A172 (cell line): ENCODE results near the gene OTUB1. TPM values are rescaled to one million over a fixed set of nuclear protein-coding genes. Genes with fewer than 3 reads are reported as not detected.
"Not testable (repeated sequence)": the region's sequence is repeated elsewhere in the genome, so short reads cannot be mapped to it uniquely, and the experiment has no call there.

ENCODE experiments used
- DNase-seq: peaks from one replicate; pipeline ENCODE4 v3.0.0-alpha.2; 2015; ENCODE audit warnings: low spot score
- total RNA-seq: library from RNA; depleted of rRNA; stranded (reverse); fragments of >200 nt; shearing (Covaris generic); gene quantifications from 2 replicates; pipeline ENCODE4 v1.2.3, GENCODE V29; 2014; rRNA removed

Gene OTUB1
- total RNA-seq, 1 experiment from 2014 or later = 31.5 TPM

DNA sequence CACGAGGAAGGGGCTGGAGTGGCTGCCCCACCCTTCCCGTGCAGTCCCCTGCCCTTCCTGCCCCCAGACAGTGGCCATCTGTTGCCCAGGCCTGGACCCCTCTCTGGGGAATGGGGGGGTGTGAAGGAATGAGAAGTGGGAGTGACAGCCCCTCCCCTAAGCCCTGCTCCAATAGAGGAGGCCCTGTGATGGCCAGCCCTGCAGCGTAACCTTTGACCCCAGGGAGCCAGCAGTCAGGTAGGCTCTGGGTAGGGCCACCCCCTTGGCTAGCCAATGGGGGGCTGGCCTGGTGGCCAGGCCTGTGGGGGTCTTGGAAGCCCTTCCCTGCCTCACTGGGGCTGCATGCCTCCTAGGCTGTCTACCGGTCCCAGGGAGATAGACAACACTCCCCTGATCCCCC is 56.1 kb downstream of the OTUB1 start:
- no peak for DNase-seq

DNA sequence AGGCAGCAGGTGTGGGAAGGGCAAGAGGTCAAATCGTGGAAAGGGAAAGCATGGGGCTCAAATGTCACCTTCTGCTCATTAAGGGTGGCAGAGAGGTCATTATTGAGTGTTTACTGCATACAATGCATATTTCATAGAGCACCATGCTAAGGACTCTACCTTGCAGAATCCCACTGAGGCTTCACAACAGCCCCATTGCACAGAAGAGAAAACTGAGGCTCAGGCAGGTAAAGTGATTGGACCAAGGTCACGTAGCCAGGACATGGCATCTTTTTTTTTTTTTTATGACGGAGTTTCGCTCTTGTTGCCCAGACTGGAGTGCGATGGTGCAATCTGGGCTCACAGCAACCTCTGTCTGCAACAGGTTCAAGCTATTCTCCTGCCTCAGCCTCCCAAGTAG is 57.3 kb downstream of the OTUB1 start:
- no peak for DNase-seq

DNA sequence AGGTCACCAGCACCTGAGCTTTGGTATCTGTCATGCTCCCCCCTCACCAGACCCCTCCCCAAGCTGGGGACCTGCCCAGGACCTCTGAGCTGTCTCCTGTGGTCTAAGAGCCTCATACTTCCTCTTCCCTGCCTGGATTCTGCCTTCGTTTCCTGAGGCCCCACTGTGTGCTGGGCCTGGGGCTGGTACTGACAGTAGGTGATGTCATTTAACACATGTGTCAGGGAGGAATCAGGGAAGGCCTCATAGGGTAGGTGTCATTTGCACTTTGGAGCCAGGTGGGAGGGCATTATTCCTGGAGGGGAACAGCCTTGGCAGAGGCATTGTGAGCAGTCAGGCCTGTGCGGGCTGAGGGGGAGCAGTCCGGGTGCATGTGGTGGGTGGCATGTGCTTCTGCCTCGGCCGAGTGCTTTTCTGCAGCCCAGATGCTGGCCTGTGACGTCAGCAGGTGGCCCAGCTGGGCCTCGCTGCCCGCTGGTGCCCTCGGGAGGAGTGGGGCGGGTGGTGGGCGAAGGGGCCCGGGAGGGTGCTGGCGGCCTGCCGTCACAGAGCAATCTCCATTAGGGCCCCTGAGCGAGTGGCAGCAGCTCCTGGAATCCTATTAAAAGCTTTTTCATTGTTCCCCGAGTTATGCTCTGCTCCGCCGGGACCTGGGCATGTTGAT is 58.6 kb downstream of the OTUB1 start:
- DNase-seq = no peak

DNA sequence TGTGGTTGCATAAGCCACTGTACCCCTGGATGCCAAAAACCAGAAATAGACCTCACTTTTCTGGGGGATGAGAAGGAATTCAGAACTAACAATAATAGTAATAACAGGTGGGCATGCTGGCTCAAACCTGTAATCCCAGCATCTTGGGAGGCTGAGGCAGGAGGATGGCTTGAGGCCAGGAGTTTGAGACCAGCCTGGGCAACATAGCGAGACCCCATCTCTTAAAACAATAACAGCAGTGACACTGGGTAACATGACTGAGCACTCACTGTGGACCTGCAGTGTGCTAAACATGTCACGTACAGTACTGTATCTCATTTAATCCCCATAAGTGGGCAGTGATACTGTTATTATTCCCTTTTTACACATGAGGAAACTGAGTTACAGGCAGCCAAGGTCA is 59.5 kb downstream of the OTUB1 start:
- DNase-seq = no peak

DNA sequence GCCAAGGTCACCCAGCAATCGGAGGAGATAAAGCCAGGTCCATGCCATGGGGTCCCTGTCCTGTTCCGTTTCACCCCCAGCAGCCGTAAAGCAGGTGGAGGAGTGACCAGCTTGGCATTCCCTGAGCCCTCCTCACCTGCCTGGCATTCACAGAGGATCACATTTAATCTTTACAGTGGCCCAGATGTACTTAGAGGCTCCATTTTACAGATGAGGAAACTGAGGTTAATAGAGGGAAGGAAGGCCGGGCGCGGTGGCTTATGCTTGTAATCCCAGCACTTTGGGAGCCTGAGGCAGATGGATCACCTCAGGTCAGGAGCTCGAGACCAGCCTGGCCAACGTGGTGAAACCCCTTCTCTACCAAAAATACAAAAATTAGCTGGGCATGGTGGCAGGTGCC is 61.1 kb downstream of the OTUB1 start:
- DNase-seq = not testable (repeated sequence)

Other genes starting within 250 kb of the OTUB1 start
- gene ZFTA, start 217.7 kb upstream of the OTUB1 start, total RNA-seq = 6.2 and 8.5 TPM in 2 replicates
- 23.0 and 40.1 TPM in 2 replicates for gene SPINDOC, start 173.0 kb upstream of the OTUB1 start, total RNA-seq
- 14.8 TPM in 2 replicates for gene MARK2, start 147.3 kb upstream of the OTUB1 start, total RNA-seq
- gene RCOR2, start 69.3 kb upstream of the OTUB1 start, total RNA-seq = 0.05 and 0.14 TPM in 2 replicates
- gene NAA40, start 47.4 kb upstream of the OTUB1 start, total RNA-seq = 12.5 and 19.8 TPM in 2 replicates
- 536 and 679 TPM in 2 replicates for gene COX8A, start 11.8 kb upstream of the OTUB1 start, total RNA-seq
- gene FLRT1, start 49.5 kb downstream of the OTUB1 start, total RNA-seq = not detected in 2 replicates
- gene MACROD1, start 179.7 kb downstream of the OTUB1 start, total RNA-seq = 2.9 and 6.3 TPM in 2 replicates
- 424 and 474 TPM in 2 replicates for gene STIP1, start 199.7 kb downstream of the OTUB1 start, total RNA-seq
- 15.1 and 18.7 TPM in 2 replicates for gene FERMT3, start 220.3 kb downstream of the OTUB1 start, total RNA-seq
- 33.8 and 47.3 TPM in 2 replicates for gene TRPT1, start 239.7 kb downstream of the OTUB1 start, total RNA-seq
- gene NUDT22, start 239.8 kb downstream of the OTUB1 start, total RNA-seq = 49.3 and 71.5 TPM in 2 replicates
- 3.0 and 12.0 TPM in 2 replicates for gene DNAJC4, start 244.1 kb downstream of the OTUB1 start, total RNA-seq
- gene VEGFB, start 248.1 kb downstream of the OTUB1 start, total RNA-seq = 24.4 and 33.0 TPM in 2 replicates